ENCODE results near the gene ARHGAP44. TPM values are rescaled to one million over a fixed set of nuclear protein-coding genes. Genes with fewer than 3 reads are reported as not detected.

The ARHGAP44 gene
- polyA plus RNA-seq, 1 donor from 2014 or later = 5.9 TPM

DNA sequence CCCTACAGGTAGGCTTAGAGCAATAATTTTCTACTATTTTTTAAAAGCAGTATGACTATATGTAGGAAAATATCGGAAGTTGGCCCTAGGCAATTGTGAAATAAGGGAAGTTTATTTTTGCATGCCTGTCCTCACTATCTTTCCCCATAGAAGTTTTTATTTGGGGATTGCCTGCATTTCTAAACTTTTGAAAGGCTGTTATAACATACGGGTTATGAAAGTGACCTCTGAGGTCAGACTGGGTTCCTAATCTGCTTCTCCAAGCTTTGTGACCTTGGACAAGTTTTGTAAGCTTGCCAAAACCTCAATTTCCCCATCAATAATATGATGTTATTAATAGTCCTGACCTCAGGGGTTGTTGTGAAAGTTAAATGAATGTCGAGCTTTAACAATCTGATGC is 67.1 kb downstream of the ARHGAP44 start:
- no peaks in the 10 kb centered on the region for H3K79me2 ChIP-seq (replicated peaks; ENCODE audit: insufficient read depth, low read length)
- no peak for TF ChIP-seq EZH2 (IDR thresholded peaks at IDR 0.05; ENCODE audit: borderline replicate concordance, insufficient read depth, low read length, poor library complexity, severe bottlenecking)
- TF ChIP-seq MXI1 (conservative IDR thresholded peaks at IDR 0.05; ENCODE audit: poor library complexity, severe bottlenecking) = no peak
- TF ChIP-seq EP300 (conservative IDR thresholded peaks at IDR 0.05; ENCODE audit: poor library complexity, severe bottlenecking) = no peak
- TF ChIP-seq TAF1 (IDR thresholded peaks at IDR 0.05; ENCODE audit: low read depth) = no peak
- TF ChIP-seq REST (IDR thresholded peaks at IDR 0.05; ENCODE audit: borderline replicate concordance) = no peak

GRCh38 chr17:12857592-12857991 is 68.3 kb downstream of the ARHGAP44 start:
- H3K27ac ChIP-seq (ENCODE audit: low read length) = no peak overlapping the region
- H4K20me1 ChIP-seq (ENCODE audit: insufficient read depth) = no peaks in the 10 kb centered on the region
- TF ChIP-seq SMC3 (conservative IDR thresholded peaks at IDR 0.05; ENCODE audit: poor library complexity) (no peak), EP300 (conservative IDR thresholded peaks at IDR 0.05; ENCODE audit: poor library complexity, severe bottlenecking) (no peak)
- H3K27me3 ChIP-seq (ENCODE audit: insufficient read depth, low read depth, low read length) = no peaks in the 10 kb centered on the region
- no peak overlapping the region for H3K9ac ChIP-seq (ENCODE audit: low read length)
- no peak overlapping the region for H3K4me3 ChIP-seq (ENCODE audit: low read length)
- H2AFZ ChIP-seq (ENCODE audit: low read depth, low read length) = no peak overlapping the region
- no peak overlapping the region for H3K4me2 ChIP-seq (ENCODE audit: low read length)
- H3K36me3 ChIP-seq (ENCODE audit: insufficient read depth, low read length) = no peaks in the 10 kb centered on the region
- no peaks in the 10 kb centered on the region for H3K79me2 ChIP-seq (replicated peaks; ENCODE audit: insufficient read depth, low read length)
- H3K9me3 ChIP-seq (ENCODE audit: low read length) = no peaks in the 10 kb centered on the region
- H3K9me2 ChIP-seq (ENCODE audit: insufficient read depth, low read length) = no peaks in the 10 kb centered on the region
- no peaks in the 10 kb centered on the region for H3F3A ChIP-seq (ENCODE audit: insufficient read depth, low read length, poor library complexity, severe bottlenecking)

More for the DNA sequence above, 67.1 kb downstream of the ARHGAP44 start:
- Histone ChIP-seq H3F3A (ENCODE audit: insufficient read depth, low read length, poor library complexity, severe bottlenecking) (no peaks in the 10 kb centered on the region), H3K36me3 (ENCODE audit: insufficient read depth, low read length) (no peaks in the 10 kb centered on the region), H2AFZ (ENCODE audit: low read depth, low read length) (no peak overlapping the region), H3K9me3 (ENCODE audit: low read length) (no peaks in the 10 kb centered on the region), H3K9me2 (ENCODE audit: insufficient read depth, low read length) (no peaks in the 10 kb centered on the region), H3K4me2 (ENCODE audit: low read length) (no peak overlapping the region), H3K27ac (ENCODE audit: low read length) (no peak overlapping the region), H3K9ac (ENCODE audit: low read length) (no peak overlapping the region), H3K27me3 (ENCODE audit: insufficient read depth, low read depth, low read length) (no peaks in the 10 kb centered on the region), H4K20me1 (ENCODE audit: insufficient read depth) (no peaks in the 10 kb centered on the region), H3K4me3 (ENCODE audit: low read length) (no peak overlapping the region)

DNA sequence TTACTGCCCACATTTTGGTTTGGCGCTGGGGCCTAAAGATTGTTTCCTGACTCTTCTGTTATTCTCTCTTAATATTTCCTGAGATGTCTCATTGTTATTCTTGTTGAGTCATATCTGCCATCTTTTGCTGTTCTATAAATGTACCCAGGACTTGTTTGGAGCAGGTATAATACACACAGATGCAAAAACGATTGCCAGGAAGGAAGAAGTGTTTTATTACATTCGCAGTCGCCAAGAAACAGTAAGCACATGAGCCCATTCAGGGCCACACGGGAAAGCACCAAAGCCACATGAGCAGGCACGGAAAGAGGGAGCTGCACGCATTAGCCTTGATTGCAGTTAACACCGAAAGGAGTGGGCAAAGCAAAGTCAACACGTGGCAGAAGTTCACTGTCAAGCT is 70.2 kb downstream of the ARHGAP44 start:
- no peaks in the 10 kb centered on the region for H3K36me3 ChIP-seq (ENCODE audit: insufficient read depth, low read length)
- H3K9ac ChIP-seq (ENCODE audit: low read length) = no peak overlapping the region
- H3K27me3 ChIP-seq (ENCODE audit: insufficient read depth, low read depth, low read length) = no peaks in the 10 kb centered on the region
- TF ChIP-seq, protein P1, sequence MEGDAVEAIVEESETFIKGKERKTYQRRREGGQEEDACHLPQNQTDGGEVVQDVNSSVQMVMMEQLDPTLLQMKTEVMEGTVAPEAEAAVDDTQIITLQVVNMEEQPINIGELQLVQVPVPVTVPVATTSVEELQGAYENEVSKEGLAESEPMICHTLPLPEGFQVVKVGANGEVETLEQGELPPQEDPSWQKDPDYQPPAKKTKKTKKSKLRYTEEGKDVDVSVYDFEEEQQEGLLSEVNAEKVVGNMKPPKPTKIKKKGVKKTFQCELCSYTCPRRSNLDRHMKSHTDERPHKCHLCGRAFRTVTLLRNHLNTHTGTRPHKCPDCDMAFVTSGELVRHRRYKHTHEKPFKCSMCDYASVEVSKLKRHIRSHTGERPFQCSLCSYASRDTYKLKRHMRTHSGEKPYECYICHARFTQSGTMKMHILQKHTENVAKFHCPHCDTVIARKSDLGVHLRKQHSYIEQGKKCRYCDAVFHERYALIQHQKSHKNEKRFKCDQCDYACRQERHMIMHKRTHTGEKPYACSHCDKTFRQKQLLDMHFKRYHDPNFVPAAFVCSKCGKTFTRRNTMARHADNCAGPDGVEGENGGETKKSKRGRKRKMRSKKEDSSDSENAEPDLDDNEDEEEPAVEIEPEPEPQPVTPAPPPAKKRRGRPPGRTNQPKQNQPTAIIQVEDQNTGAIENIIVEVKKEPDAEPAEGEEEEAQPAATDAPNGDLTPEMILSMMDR (IDR thresholded peaks at IDR 0.05; ENCODE audit: poor library complexity, severe bottlenecking) = no peak
- TF ChIP-seq EZH2 (IDR thresholded peaks at IDR 0.05; ENCODE audit: borderline replicate concordance, insufficient read depth, low read length, poor library complexity, severe bottlenecking) (no peak), TAF1 (IDR thresholded peaks at IDR 0.05; ENCODE audit: low read depth) (no peak), POLR2AphosphoS5 (IDR thresholded peaks at IDR 0.05) (no peak), MXI1 (conservative IDR thresholded peaks at IDR 0.05; ENCODE audit: poor library complexity, severe bottlenecking) (no peak), EP300 (conservative IDR thresholded peaks at IDR 0.05; ENCODE audit: poor library complexity, severe bottlenecking) (no peak), SMC3 (conservative IDR thresholded peaks at IDR 0.05; ENCODE audit: poor library complexity) (no peak), RAD21 (conservative IDR thresholded peaks at IDR 0.05) (no peak), REST (IDR thresholded peaks at IDR 0.05; ENCODE audit: borderline replicate concordance) (no peak)
- H3F3A ChIP-seq (ENCODE audit: insufficient read depth, low read length, poor library complexity, severe bottlenecking) = no peaks in the 10 kb centered on the region
- H3K4me3 ChIP-seq (ENCODE audit: low read length) = no peak overlapping the region
- no peaks in the 10 kb centered on the region for H3K9me3 ChIP-seq (ENCODE audit: low read length)
- H3K27ac ChIP-seq (ENCODE audit: low read length) = no peak overlapping the region
- no peak overlapping the region for H3K4me2 ChIP-seq (ENCODE audit: low read length)
- H3K9me2 ChIP-seq (ENCODE audit: insufficient read depth, low read length) = no peaks in the 10 kb centered on the region
- no peaks in the 10 kb centered on the region for H4K20me1 ChIP-seq (ENCODE audit: insufficient read depth)
- no peak overlapping the region for H2AFZ ChIP-seq (ENCODE audit: low read depth, low read length)
- no peaks in the 10 kb centered on the region for H3K79me2 ChIP-seq (replicated peaks; ENCODE audit: insufficient read depth, low read length)
